Measurements from ENCODE around the gene CAPN11.
"Not testable (repeated sequence)": the region's sequence is repeated elsewhere in the genome, so short reads cannot be mapped to it uniquely, and the experiment has no call there.

CAPN11 gene

GRCh38 chr6:44228433-44228832, 69.8 kb downstream of the CAPN11 start:
- DNase-seq (ENCODE audit: low spot score), result no peak

DNA sequence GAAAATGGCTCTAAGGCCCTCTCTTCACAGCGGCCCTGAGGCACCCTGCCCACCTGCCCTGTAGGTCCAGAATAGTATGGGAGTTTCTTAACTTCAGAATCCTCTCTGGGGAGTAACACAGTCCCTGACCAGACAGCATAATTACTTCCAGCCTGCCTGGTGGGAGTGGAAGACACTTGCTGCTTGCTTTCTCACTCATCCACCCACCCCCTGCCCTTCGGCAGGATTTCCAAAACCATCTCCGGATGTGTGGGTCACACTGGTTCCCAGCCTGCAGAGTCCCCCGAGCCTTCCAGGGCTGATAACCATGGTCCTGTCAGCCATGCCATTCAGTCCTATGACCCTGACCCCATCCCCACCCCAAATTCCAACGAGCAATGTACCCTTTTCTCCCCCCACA, 70.2 kb downstream of the CAPN11 start:
- no peak for DNase-seq (ENCODE audit: low spot score)

GRCh38 chr6:44229376-44230033, 70.9 kb downstream of the CAPN11 start:
- no peak for DNase-seq (ENCODE audit: low spot score)

DNA sequence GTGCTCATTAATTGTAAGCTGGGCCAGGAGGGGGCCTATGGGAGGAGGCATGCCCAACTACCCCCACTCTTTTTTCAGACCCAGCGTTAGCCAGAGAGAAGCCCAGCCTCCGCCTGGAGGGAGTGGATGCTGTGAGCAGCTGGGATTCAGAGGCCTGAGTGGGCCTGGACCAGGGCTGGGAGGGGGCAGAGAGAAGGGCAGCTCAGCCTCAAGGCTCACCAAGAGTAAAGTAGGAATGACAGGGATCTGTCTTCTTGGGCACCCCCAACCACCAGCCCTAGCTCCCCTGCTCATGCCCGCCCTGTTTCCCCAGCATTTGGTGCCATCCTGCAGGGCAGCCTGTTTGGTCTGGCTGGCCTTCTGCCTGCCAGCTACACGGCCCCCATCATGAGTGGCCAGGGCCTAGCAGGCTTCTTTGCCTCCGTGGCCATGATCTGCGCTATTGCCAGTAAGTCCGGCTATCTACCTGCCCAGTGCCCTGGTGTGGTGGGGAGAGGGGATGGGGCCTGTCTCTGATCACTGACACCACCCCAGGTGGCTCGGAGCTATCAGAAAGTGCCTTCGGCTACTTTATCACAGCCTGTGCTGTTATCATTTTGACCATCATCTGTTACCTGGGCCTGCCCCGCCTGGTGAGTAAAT, 71.5 kb downstream of the CAPN11 start:
- DNase-seq (ENCODE audit: low spot score), result no peak

GRCh38 chr6:44231426-44231825, 72.8 kb downstream of the CAPN11 start:
- not testable (repeated sequence) for DNase-seq (ENCODE audit: low spot score)

GRCh38 chr6:44232676-44233566, 74.3 kb downstream of the CAPN11 start:
- no peak for DNase-seq (ENCODE audit: low spot score)

GRCh38 chr6:44233567-44234100, 75.0 kb downstream of the CAPN11 start:
- no peak for DNase-seq (ENCODE audit: low spot score)
